Measurements from ENCODE around the gene TMEM164.

GRCh38 chrX:110188701-110189558, 186.0 kb downstream of the TMEM164 start:
- TF ChIP-seq HSF1 (IDR thresholded peaks at IDR 0.05; ENCODE audit: low read depth, low read length), result no peak
- TF ChIP-seq CTCF (IDR thresholded peaks at IDR 0.05 in 2 of 3, conservative IDR thresholded peaks at IDR 0.05 in 1 of 3; ENCODE audit: control insufficient read depth in 2 of 3, extremely low read depth in 1 of 3, insufficient read depth in 1 of 3, low read depth in 3 of 3, low read length in 3 of 3), result no peak
- TF ChIP-seq ESRRA (IDR thresholded peaks at IDR 0.05; ENCODE audit: low read length), result no peak
- TF ChIP-seq MEF2B (IDR thresholded peaks at IDR 0.05; ENCODE audit: partially characterized antibody, poor library complexity, severe bottlenecking), result no peak
- no peak for TF ChIP-seq BRCA1 (IDR thresholded peaks at IDR 0.05; ENCODE audit: low read depth, low read length)
- no peak for TF ChIP-seq IRF3 (IDR thresholded peaks at IDR 0.05)

Data from GM12878 (cell line).